Measurements from ENCODE around the gene PREX1.

- no peak for TF ChIP-seq CTCF (conservative IDR thresholded peaks at IDR 0.05; ENCODE audit: low read length)
- TF ChIP-seq EZH2phosphoT487 (IDR thresholded peaks at IDR 0.05; ENCODE audit: borderline replicate concordance, low read depth, low read length), result no peak
These were observed 139.2 kb downstream of the PREX1 start for GRCh38 chr20:48688579-48688978.

Measured in OCI-LY7 (cell line).